HCT116 (cell line): ENCODE results near the gene SMC1B.

Source experiments
- EZH2 ChIP-seq: fragments of 200-600 bp; sonication (generic); IDR thresholded peaks from 2 replicates; pipeline ENCODE4 v1.6.1; 2017; ENCODE audit warnings: antibody characterized with exemption, mixed run types
- EZH2phosphoT487 ChIP-seq: fragments of 200-600 bp; IDR thresholded peaks from 2 replicates; pipeline ENCODE4 v1.6.1; 2018; ENCODE audit warnings: antibody characterized with exemption, borderline replicate concordance
- MAX ChIP-seq: IDR thresholded peaks from 2 replicates; pipeline ENCODE4 v1.6.1; 2012
- RAD21 ChIP-seq: IDR thresholded peaks from 2 replicates; pipeline ENCODE4 v1.6.1; 2012; ENCODE audit warnings: low read depth, mild to moderate bottlenecking
- ZFX ChIP-seq: fragments of 450-650 bp; IDR thresholded peaks from 2 replicates; pipeline ENCODE4 v1.6.1; 2017
- ZNF274 ChIP-seq: fragments of 200-500 bp; sonication (Bioruptor generic); IDR thresholded peaks from 2 replicates; pipeline ENCODE4 v1.6.1; 2014; ENCODE audit warnings: mild to moderate bottlenecking, low read depth, low read length, inconsistent platforms
- TF ChIP-seq, protein P1 (sequence below), 3 experiments: fragments of 200-600 bp in 1 of 3; sonication (generic) in 1 of 3; IDR thresholded peaks in 2 of 3; conservative IDR thresholded peaks in 1 of 3; 2 replicates each; pipeline ENCODE4 v1.5.1; 2012 to 2017; ENCODE audit warnings: low read depth in 2 of 3, low read length in 2 of 3, antibody characterized with exemption in 1 of 3, borderline replicate concordance in 1 of 3, control low read depth in 1 of 3, mild to moderate bottlenecking in 1 of 3, mixed read lengths in 1 of 3, mixed run types in 1 of 3, moderate library complexity in 1 of 3; ENCODE audit not compliant: insufficient read depth in 1 of 3

- TF ChIP-seq, protein P1, sequence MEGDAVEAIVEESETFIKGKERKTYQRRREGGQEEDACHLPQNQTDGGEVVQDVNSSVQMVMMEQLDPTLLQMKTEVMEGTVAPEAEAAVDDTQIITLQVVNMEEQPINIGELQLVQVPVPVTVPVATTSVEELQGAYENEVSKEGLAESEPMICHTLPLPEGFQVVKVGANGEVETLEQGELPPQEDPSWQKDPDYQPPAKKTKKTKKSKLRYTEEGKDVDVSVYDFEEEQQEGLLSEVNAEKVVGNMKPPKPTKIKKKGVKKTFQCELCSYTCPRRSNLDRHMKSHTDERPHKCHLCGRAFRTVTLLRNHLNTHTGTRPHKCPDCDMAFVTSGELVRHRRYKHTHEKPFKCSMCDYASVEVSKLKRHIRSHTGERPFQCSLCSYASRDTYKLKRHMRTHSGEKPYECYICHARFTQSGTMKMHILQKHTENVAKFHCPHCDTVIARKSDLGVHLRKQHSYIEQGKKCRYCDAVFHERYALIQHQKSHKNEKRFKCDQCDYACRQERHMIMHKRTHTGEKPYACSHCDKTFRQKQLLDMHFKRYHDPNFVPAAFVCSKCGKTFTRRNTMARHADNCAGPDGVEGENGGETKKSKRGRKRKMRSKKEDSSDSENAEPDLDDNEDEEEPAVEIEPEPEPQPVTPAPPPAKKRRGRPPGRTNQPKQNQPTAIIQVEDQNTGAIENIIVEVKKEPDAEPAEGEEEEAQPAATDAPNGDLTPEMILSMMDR (IDR thresholded peaks at IDR 0.05 in 2 of 3, conservative IDR thresholded peaks at IDR 0.05 in 1 of 3; ENCODE audit: borderline replicate concordance in 1 of 3, insufficient read depth in 1 of 3, low read depth in 2 of 3, low read length in 2 of 3) = no peak
- TF ChIP-seq ZFX = no peak
- TF ChIP-seq RAD21 = no peak
- TF ChIP-seq MAX = no peak
- no peak for TF ChIP-seq ZNF274
- TF ChIP-seq EZH2 = no peak
- no peak for TF ChIP-seq EZH2phosphoT487
Observed at GRCh38 chr22:45312856-45313255, 100.5 kb downstream of the SMC1B start.
